PC-3 (cell line): ENCODE results near the gene C20orf141.

ENCODE experiments used
- EZH2 ChIP-seq: fragments of 300-600 bp; sonication (generic); IDR thresholded peaks from one replicate; pipeline ENCODE4 v1.6.1; 2017; ENCODE audit warnings: antibody characterized with exemption, mild to moderate bottlenecking, low read length; ENCODE audit not compliant: unreplicated experiment
- EZH2phosphoT487 ChIP-seq: fragments of 300-600 bp; sonication (generic); IDR thresholded peaks from 2 replicates; pipeline ENCODE4 v1.6.1; 2018; ENCODE audit warnings: mild to moderate bottlenecking, antibody characterized with exemption, low read length, borderline replicate concordance
- TF ChIP-seq, protein P1 (sequence below): fragments of 300-600 bp; sonication (generic); conservative IDR thresholded peaks from 2 replicates; pipeline ENCODE4 v1.5.1; 2017; ENCODE audit warnings: antibody characterized with exemption, low read depth, mild to moderate bottlenecking, low read length

DNA sequence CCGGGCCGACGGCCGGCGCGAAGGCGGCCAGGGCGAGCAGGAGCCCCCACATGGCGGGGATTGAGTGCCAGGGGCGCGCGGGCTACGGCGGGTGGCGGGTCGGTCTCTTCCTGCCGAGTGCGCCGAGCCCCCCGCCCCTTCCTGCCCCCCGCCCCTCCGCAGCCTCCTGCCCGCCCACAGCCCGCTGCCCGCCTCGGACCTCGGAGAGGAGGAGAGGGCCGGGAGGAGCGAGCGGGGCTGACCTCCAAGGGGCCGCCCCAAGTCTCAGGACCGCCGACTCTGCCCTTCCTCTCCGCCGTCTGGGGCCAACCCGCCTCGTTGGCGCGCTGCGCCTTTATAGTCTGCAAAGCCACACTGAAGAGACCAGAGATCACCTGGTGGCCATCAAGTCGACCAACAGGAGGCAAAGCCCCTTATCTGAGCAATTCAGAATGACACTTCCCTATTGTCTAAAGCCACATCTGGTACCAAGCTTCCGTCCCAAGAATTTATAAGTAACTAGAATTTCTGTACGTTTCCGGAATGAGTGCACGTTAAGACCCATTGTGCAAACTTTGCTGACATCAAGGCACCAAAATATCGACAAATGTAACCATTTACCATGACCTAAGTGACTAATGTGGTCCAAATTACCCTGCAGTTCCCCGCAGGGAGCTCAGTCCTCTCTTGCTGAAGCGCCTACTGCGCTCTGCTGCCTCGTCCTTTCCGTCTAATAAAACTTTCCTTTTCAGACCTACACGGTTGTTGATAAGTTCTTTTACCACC, 14.1 kb upstream of the C20orf141 start, which contains the start of gene CPXM1:
- TF ChIP-seq, protein P1, sequence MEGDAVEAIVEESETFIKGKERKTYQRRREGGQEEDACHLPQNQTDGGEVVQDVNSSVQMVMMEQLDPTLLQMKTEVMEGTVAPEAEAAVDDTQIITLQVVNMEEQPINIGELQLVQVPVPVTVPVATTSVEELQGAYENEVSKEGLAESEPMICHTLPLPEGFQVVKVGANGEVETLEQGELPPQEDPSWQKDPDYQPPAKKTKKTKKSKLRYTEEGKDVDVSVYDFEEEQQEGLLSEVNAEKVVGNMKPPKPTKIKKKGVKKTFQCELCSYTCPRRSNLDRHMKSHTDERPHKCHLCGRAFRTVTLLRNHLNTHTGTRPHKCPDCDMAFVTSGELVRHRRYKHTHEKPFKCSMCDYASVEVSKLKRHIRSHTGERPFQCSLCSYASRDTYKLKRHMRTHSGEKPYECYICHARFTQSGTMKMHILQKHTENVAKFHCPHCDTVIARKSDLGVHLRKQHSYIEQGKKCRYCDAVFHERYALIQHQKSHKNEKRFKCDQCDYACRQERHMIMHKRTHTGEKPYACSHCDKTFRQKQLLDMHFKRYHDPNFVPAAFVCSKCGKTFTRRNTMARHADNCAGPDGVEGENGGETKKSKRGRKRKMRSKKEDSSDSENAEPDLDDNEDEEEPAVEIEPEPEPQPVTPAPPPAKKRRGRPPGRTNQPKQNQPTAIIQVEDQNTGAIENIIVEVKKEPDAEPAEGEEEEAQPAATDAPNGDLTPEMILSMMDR = no peak
- TF ChIP-seq EZH2phosphoT487 (no peak), EZH2 (no peak)
